Endothelial cell (in vitro differentiated cells): ENCODE results near the gene HTR3D. TPM values are rescaled to one million over a fixed set of nuclear protein-coding genes. Genes with fewer than 3 reads are reported as not detected.
A peak's percentile ranks its signal among the peaks of the same experiment; 100 is the strongest.

ENCODE experiments used
- DNase-seq: peaks from one replicate; pipeline ENCODE4 v3.0.0; 2021; ENCODE audit warnings: low spot score
- H3K27ac Mint-ChIP-seq: one replicate; pipeline ENCODE4 v1.8.0; 2021; ENCODE audit warnings: mixed read lengths, inconsistent platforms; ENCODE audit not compliant: unreplicated experiment
- H3K27me3 Mint-ChIP-seq: one replicate; pipeline ENCODE4 v1.8.0; 2021; ENCODE audit warnings: mild to moderate bottlenecking, moderate library complexity, mixed read lengths, inconsistent platforms; ENCODE audit not compliant: unreplicated experiment
- H3K36me3 Mint-ChIP-seq: one replicate; pipeline ENCODE4 v1.8.0; 2021; ENCODE audit warnings: mild to moderate bottlenecking, low read depth, mixed read lengths, inconsistent platforms; ENCODE audit not compliant: unreplicated experiment
- H3K4me1 Mint-ChIP-seq: one replicate; pipeline ENCODE4 v1.8.0; 2021; ENCODE audit warnings: mild to moderate bottlenecking, mixed read lengths, inconsistent platforms; ENCODE audit not compliant: unreplicated experiment
- H3K4me3 Mint-ChIP-seq: one replicate; pipeline ENCODE4 v1.8.0; 2021; ENCODE audit warnings: mild to moderate bottlenecking, mixed read lengths, inconsistent platforms; ENCODE audit not compliant: unreplicated experiment
- H3K9me3 Mint-ChIP-seq: one replicate; pipeline ENCODE4 v1.8.0; 2021; ENCODE audit warnings: mixed read lengths, inconsistent platforms; ENCODE audit not compliant: unreplicated experiment
- total RNA-seq: library from RNA; stranded (reverse); fragmentation: NEBNext Ultra II Directional; extraction: Animal tissue kit (Norgen Biotek cat#: 25700); gene quantifications from one replicate; pipeline ENCODE4 v1.2.1, GENCODE V29; 2021; ENCODE audit not compliant: unreplicated experiment
- TF ChIP-seq, protein P1 (sequence below): fragments of 200-600 bp; sonication (generic); IDR thresholded peaks from one replicate; pipeline ENCODE4 v1.5.0; 2021; ENCODE audit warnings: antibody characterized with exemption; ENCODE audit not compliant: unreplicated experiment

The HTR3D gene
- total RNA-seq, 1 donor from 2014 or later: not detected

DNA sequence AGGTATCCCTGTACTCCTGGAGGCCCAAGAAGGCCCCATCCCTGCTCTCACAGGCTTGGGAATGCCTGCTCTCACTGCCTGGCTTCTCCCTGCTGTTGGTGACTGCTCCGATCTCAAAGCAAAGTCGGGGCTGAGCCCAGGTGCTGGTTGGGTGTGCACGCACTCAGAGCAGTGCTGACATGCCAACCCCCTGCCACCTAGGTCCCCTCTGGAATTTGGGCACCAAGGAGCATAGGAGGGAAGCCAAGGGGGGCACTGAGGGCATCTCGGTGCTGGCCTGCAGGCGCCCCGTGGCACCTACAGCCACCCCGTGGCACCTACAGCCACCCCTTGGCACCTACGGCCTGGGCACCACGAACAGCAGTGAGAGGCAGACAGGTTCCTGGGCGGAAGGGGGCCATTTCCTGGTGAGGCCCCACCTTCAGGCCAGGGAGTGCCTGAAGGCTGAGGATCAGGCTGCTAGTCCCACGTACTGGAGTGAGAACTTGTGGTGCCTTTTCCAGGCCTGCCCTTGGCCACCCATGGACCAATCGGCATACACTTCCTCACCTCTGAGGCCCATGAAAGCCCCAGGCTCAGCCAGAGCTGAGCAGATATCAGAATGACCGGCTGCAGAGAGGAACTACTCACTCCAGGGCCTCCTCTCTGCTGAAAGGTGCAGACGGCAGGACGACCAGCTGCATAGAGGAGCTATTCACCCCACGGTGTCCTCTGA is 49.7 kb downstream of the HTR3D start:
- Mint-ChIP-seq H3K27ac (no peak overlapping the region), H3K4me1 (peaks cover 5% of the 10 kb centered on the region), H3K36me3 (peaks cover 4% of the 10 kb centered on the region), H3K27me3 (peaks cover 6% of the 10 kb centered on the region), H3K4me3 (no peak overlapping the region), H3K9me3 (no peaks in the 10 kb centered on the region)
- no peak for DNase-seq
- TF ChIP-seq, protein P1, sequence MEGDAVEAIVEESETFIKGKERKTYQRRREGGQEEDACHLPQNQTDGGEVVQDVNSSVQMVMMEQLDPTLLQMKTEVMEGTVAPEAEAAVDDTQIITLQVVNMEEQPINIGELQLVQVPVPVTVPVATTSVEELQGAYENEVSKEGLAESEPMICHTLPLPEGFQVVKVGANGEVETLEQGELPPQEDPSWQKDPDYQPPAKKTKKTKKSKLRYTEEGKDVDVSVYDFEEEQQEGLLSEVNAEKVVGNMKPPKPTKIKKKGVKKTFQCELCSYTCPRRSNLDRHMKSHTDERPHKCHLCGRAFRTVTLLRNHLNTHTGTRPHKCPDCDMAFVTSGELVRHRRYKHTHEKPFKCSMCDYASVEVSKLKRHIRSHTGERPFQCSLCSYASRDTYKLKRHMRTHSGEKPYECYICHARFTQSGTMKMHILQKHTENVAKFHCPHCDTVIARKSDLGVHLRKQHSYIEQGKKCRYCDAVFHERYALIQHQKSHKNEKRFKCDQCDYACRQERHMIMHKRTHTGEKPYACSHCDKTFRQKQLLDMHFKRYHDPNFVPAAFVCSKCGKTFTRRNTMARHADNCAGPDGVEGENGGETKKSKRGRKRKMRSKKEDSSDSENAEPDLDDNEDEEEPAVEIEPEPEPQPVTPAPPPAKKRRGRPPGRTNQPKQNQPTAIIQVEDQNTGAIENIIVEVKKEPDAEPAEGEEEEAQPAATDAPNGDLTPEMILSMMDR: no peak

DNA sequence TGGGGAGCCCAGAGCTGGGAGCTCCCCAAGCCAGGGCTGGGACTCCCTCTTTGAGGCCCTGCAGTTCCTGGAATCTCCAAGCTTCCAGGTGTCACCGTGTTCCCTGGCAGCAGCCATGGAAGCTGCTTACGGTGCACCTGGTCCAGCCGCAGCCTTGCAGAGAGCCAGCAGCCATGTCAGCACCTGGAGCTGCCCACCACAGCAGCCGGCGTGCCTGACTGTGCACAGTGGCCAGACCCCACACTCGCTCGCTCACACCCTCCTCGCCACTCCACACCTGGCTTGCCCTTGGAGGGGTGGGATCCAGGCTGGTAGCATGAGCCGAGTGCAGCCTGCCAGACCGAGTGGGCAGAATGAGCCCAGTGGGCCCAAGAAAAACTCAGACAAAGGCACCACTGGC is 50.5 kb downstream of the HTR3D start:
- Mint-ChIP-seq H3K27ac (no peak overlapping the region), H3K4me3 (no peak overlapping the region), H3K4me1 (peaks cover 5% of the 10 kb centered on the region), H3K36me3 (peaks cover 7% of the 10 kb centered on the region), H3K9me3 (no peaks in the 10 kb centered on the region), H3K27me3 (peaks cover 6% of the 10 kb centered on the region)
- DNase-seq: no peak
- TF ChIP-seq, protein P1: no peak

DNA sequence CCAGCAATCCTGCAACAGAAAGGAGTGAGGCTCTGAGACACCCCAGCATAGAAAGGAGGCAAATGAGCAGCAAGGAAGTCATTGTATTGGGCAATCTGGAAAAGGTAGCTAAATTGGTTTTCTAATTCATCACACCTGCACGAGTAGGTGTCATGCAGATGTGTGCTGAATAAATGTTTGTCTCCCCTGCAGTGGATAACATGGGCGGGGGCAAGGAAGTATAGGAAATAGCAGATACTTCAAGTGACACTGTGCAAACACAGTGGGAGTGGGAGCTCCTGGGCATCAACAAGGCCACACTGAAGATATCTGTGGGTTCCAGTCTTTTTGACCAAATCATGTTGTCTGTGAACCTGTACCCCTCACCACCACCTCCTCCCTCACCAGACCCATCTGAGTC is 50.9 kb downstream of the HTR3D start:
- H3K4me3 Mint-ChIP-seq: no peak overlapping the region
- peaks cover 5% of the 10 kb centered on the region for H3K4me1 Mint-ChIP-seq
- DNase-seq: no peak
- peaks cover 6% of the 10 kb centered on the region for H3K27me3 Mint-ChIP-seq
- TF ChIP-seq, protein P1: no peak
- H3K27ac Mint-ChIP-seq: no peak overlapping the region
- H3K36me3 Mint-ChIP-seq: peaks cover 7% of the 10 kb centered on the region
- H3K9me3 Mint-ChIP-seq: no peaks in the 10 kb centered on the region

DNA sequence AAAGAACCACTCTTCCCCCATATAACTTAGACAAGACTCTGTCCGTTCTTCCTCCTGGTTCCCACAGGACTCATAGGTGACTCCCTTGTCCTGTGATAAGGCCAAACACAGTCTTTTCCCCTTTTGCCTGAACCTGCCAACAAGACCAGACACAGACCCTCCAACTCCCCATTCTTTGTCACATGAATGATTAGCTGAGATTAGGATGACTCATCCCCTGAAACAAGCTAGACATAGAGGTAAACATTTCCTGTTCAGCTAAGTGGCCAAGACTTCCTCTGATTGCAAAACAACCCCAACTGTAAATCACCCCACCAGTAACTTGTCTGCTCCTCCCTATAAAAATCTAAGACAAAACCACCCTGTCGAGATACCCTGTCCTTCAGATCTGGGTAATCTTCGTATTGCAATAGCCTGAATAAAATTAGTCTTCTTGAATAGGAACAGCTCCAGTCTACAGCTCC is 53.9 kb downstream of the HTR3D start:
- DNase-seq: no peak
- TF ChIP-seq, protein P1: no peak

More for the DNA sequence above, 53.9 kb downstream of the HTR3D start:
- no peak overlapping the region for H3K4me3 Mint-ChIP-seq
- H3K4me1 Mint-ChIP-seq: peaks cover 5% of the 10 kb centered on the region
- H3K27me3 Mint-ChIP-seq: peaks cover 5% of the 10 kb centered on the region
- no peaks in the 10 kb centered on the region for H3K9me3 Mint-ChIP-seq
- H3K27ac Mint-ChIP-seq: peak overlapping the region; percentile 28
- peaks cover 7% of the 10 kb centered on the region for H3K36me3 Mint-ChIP-seq

Other genes starting within 250 kb of the HTR3D start
- 0.90 TPM for gene MAP6D1, start 206.2 kb upstream of the HTR3D start, total RNA-seq
- 62.9 TPM for gene PARL, start 146.9 kb upstream of the HTR3D start, total RNA-seq
- 45.9 TPM for gene ABCC5, start 13.9 kb upstream of the HTR3D start, total RNA-seq
- gene HTR3C, start 21.3 kb downstream of the HTR3D start, total RNA-seq: not detected
- gene HTR3E, start 65.3 kb downstream of the HTR3D start, total RNA-seq: not detected
- gene EIF2B5, start 103.6 kb downstream of the HTR3D start, total RNA-seq: 37.0 TPM
- 103 TPM for gene DVL3, start 123.6 kb downstream of the HTR3D start, total RNA-seq
- 401 TPM for gene AP2M1, start 143.1 kb downstream of the HTR3D start, total RNA-seq
- 68.1 TPM for gene ABCF3, start 154.5 kb downstream of the HTR3D start, total RNA-seq
- gene VWA5B2, start 197.8 kb downstream of the HTR3D start, total RNA-seq: 1.1 TPM
- 38.6 TPM for gene ALG3, start 217.2 kb downstream of the HTR3D start, total RNA-seq
- gene EEF1AKMT4, start 217.9 kb downstream of the HTR3D start, total RNA-seq: 5.7 TPM
- not detected for gene CAMK2N2, start 229.8 kb downstream of the HTR3D start, total RNA-seq
- gene ECE2, start 244.3 kb downstream of the HTR3D start, total RNA-seq: not detected